Aorta (tissue), 5 donors: ENCODE measurements around the gene MN1. TPM values are rescaled to one million over a fixed set of nuclear protein-coding genes. Genes with fewer than 3 reads are reported as not detected.
A peak's percentile ranks its signal among the peaks of the same experiment; 100 is the strongest.

Experiments
- ATAC-seq: fragments of 200-7000 bp; cut with Tn5 transposase; one replicate; pipeline ENCODE4 v1.9.1; 2022; ENCODE audit warnings: moderate library complexity; ENCODE audit not compliant: low FRiP score
- DNase-seq, 2 donors: peaks; one replicate each; pipeline ENCODE4 v3.0.0-alpha.2; 2020
- H3K27ac ChIP-seq, 2 donors: one replicate each; pipeline ENCODE4 v1.5.1; 2013; ENCODE audit warnings: low read length in 2 of 2, mild to moderate bottlenecking in 2 of 2, moderate library complexity in 2 of 2, control low read depth in 1 of 2, inconsistent platforms in 1 of 2, low read depth in 1 of 2
- H3K27me3 ChIP-seq, 2 donors: one replicate each; pipeline ENCODE4 v1.6.1; 2013; ENCODE audit warnings: control low read depth in 1 of 2, low read length in 1 of 2, mild to moderate bottlenecking in 1 of 2, moderate library complexity in 1 of 2; ENCODE audit not compliant: insufficient read depth in 2 of 2, control insufficient read depth in 1 of 2
- H3K36me3 ChIP-seq, 2 donors: one replicate each; pipeline ENCODE4 v1.6.1; 2013; ENCODE audit warnings: control low read depth in 1 of 2, low read length in 1 of 2, mild to moderate bottlenecking in 1 of 2; ENCODE audit not compliant: insufficient read depth in 2 of 2, control insufficient read depth in 1 of 2
- H3K4me1 ChIP-seq, 2 donors: one replicate each; pipeline ENCODE4 v1.6.1; 2013; ENCODE audit warnings: low read length in 2 of 2, control low read depth in 1 of 2, mild to moderate bottlenecking in 1 of 2, moderate library complexity in 1 of 2; ENCODE audit not compliant: insufficient read depth in 2 of 2, control insufficient read depth in 1 of 2
- H3K4me3 ChIP-seq, 2 donors: one replicate each; pipeline ENCODE4 v1.5.1; 2013; ENCODE audit warnings: low read length in 2 of 2, control low read depth in 1 of 2, mild to moderate bottlenecking in 1 of 2
- H3K9me3 ChIP-seq: one replicate; pipeline ENCODE4 v1.6.1; 2013; ENCODE audit warnings: mild to moderate bottlenecking, low read length; ENCODE audit not compliant: control insufficient read depth
- WGBS, 2 donors: extraction: QIAGEN DNeasy Blood & Tissue Kit; methylation state at CpG; one replicate each; pipeline ENCODE4 v1.1.7; 2013; 5-methylcytosine and 5-hydroxymethylcytosine counted together
- intact Hi-C, 2 donors: fragments of 100-400 bp; cut with DNase I; formaldehyde crosslinking; loops; one replicate each; pipeline versions ENCODE4 v1.14.2 to v1.15.0; 2022
- polyA plus RNA-seq, 2 donors: library from polyadenylated mRNA; stranded (reverse); fragments of 200-250 nt; gene quantifications; one replicate each; pipeline ENCODE4 v1.2.3, GENCODE V29; 2013
- total RNA-seq, 2 donors: library from RNA; stranded (reverse); fragmentation: NEBNext Ultra II Directional; extraction: Animal tissue kit (Norgen Biotek cat#: 25700); gene quantifications; one replicate each; pipeline ENCODE4 v1.2.1, GENCODE V29; 2021
- donor health status: healthy with polysubstance abuse.
- donor health status: Bipolar disorder and iron deficiency.
- donor health status: DM: no; HTN: no; CAD: no.
- donor health status: DM: no; HTN: no; CAD: no.
- donor health status: DM: yes; HTN: yes; CAD: no.

The MN1 gene
- total and polyA plus RNA-seq, 4 donors: 2.1 to 37.7 (median 13.3) TPM

DNA sequence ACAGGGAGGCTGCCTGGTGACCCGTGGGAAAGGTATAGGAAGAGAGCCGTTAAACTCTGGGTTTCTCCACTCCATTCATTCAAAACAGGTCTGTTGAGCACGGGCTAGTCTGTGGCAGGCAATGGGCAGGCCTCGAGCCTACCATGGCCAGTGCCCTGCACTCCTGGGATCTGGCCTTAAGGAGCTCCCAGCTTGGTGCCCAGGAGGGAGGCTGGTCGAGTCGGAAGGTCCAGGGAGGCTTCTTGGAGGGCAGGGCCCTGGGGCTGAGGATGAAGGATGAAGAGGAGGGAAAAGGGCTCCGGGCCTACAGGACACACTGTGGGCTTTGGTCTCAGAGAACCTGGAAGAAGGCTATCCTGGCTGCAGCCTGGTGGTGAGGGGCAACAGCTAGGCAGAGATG, 41.9 kb upstream of the MN1 start:
- DNase-seq (peak in 1 of 2 donors; percentile 51), ATAC-seq (no peak)
- H3K4me3 ChIP-seq: no peak overlapping the region
- no peaks in the 10 kb centered on the region for H3K27me3 ChIP-seq
- no peak overlapping the region for H3K27ac ChIP-seq
- H3K4me1 ChIP-seq: no peaks in the 10 kb centered on the region
- no peaks in the 10 kb centered on the region for H3K9me3 ChIP-seq
- intact Hi-C loops: no loop called here
- no peaks in the 10 kb centered on the region for H3K36me3 ChIP-seq
- 72 to 77% methylated on average over 7 of the region's 7 CpGs for whole genome bisulfite sequencing, 2 donors

DNA sequence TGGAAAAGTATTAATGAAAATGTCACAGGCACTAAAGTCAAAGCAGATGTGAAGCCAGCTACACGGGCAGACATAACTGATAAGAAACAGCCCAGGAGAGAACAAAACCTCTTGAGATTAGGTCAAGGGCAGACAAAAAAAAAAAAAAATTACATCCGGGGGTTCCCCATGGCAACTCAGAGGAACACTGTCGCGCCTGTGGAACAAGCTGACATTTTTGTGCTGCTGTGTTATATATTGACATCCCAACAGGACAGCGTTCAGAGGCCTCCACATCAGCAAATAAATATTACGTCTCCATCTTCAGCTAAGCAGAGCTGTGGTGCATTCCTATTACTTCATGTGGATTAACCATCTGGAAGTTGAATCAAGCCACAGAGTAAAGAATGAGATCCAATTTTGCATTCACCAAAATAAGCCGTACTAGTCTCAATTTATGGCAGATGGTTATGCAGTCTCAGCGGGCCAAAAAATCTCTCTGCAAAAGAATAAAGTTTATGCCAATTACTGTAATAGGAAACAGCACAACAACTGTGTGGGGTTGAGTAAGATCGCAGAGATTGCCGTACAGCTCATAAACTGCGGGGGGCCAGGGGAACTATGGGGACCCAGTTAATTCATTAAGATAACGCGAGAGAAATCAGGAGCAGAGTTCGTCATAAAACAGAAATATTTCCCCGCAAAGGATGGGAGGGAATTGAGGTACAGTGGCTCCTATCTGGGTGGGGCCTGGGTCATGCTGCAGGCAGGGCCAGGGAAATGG, 41.3 kb upstream of the MN1 start:
- Histone ChIP-seq H3K27ac (no peak overlapping the region), H3K4me1 (no peaks in the 10 kb centered on the region), H3K27me3 (no peaks in the 10 kb centered on the region), H3K9me3 (no peaks in the 10 kb centered on the region), H3K36me3 (no peaks in the 10 kb centered on the region), H3K4me3 (no peak overlapping the region)
- intact Hi-C loops: no loop called here
- ATAC-seq (no peak), DNase-seq (peak in 1 of 2 donors; percentile 9)
- WGBS, 2 donors: 51 to 54% methylated on average over 15 of the region's 15 CpGs

DNA sequence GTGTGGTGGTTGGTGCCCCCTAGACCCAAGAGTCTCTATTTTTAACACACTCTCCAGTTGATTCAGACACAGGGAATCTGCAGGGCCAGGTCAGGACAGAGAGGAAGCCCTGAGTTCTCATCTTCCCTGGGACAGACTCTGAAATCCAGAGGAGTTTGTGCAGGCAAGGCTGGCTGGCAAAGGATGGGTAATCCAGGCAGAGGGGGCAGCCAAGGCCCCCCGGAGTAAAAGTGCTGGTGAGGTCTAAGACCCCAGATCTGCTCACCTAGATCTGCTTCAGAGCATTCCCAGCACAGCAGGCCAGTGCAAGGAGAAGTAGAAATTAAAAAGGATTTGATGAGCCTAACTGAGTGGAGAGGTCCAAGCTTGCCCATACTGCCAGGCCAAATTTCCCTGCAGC, 40.6 kb upstream of the MN1 start:
- no peak for ATAC-seq
- Histone ChIP-seq H3K4me1 (no peaks in the 10 kb centered on the region), H3K9me3 (no peaks in the 10 kb centered on the region), H3K27me3 (no peaks in the 10 kb centered on the region), H3K36me3 (no peaks in the 10 kb centered on the region), H3K27ac (no peak overlapping the region), H3K4me3 (no peak overlapping the region)
- 68 to 72% methylated on average over 1 of the region's 1 CpG for WGBS, 2 donors
- intact Hi-C loops: no loop called here
- DNase-seq: peak in 1 of 2 donors; percentile 23

- H3K27ac ChIP-seq: no peak overlapping the region
- no peaks in the 10 kb centered on the region for H3K36me3 ChIP-seq
- no peaks in the 10 kb centered on the region for H3K27me3 ChIP-seq
- no peaks in the 10 kb centered on the region for H3K4me1 ChIP-seq
- no peak overlapping the region for H3K4me3 ChIP-seq
- H3K9me3 ChIP-seq: no peaks in the 10 kb centered on the region
- WGBS, 2 donors: 96% methylated on average over 7 of the region's 7 CpGs
- ATAC-seq (no peak), DNase-seq (peak in 1 of 2 donors; percentile 31)
- intact Hi-C loops: no loop called here
Observed at GRCh38 chr22:27840436-27840835, 38.9 kb upstream of the MN1 start.

- 95 to 96% methylated on average over 13 of the region's 13 CpGs for WGBS, 2 donors
- H3K36me3 ChIP-seq: no peaks in the 10 kb centered on the region
- intact Hi-C loops: no loop called here
- no peak overlapping the region for H3K27ac ChIP-seq
- H3K27me3 ChIP-seq: no peaks in the 10 kb centered on the region
- ATAC-seq (no peak), DNase-seq (peak in 1 of 2 donors; percentile 43)
- H3K9me3 ChIP-seq: no peaks in the 10 kb centered on the region
- H3K4me1 ChIP-seq: no peaks in the 10 kb centered on the region
- H3K4me3 ChIP-seq: no peak overlapping the region
Observed at GRCh38 chr22:27839057-27839660, 37.6 kb upstream of the MN1 start.

DNA sequence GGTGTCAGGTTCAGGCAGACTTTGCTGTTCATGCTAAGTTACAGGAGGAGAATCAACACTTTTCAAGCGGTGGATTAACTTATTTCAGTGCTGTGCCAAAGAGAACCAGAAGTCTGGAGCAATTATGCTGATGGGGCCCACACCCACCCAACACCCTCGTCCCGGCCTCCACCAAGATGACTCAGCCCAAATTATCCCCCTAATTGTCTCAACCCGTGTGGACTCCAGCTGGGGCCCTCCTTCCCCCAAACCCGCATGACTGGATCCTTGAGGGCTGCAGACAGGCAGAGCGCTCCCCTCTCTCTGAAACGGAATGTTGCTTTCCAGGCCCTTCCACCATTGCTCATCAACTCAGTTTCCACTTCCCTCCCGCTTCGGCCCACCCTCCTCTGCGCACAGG, 34.6 kb upstream of the MN1 start:
- Histone ChIP-seq H3K36me3 (no peaks in the 10 kb centered on the region), H3K4me3 (no peak overlapping the region), H3K9me3 (no peaks in the 10 kb centered on the region), H3K27me3 (no peaks in the 10 kb centered on the region), H3K4me1 (no peaks in the 10 kb centered on the region), H3K27ac (no peak overlapping the region)
- WGBS, 2 donors: 93 to 94% methylated on average over 10 of the region's 10 CpGs
- DNase-seq (peak in 1 of 2 donors; percentile 24), ATAC-seq (no peak)
- intact Hi-C loops: no loop called here

GRCh38 chr22:27835446-27835845, 33.9 kb upstream of the MN1 start:
- Histone ChIP-seq H3K27me3 (no peaks in the 10 kb centered on the region), H3K9me3 (no peaks in the 10 kb centered on the region), H3K4me3 (no peak overlapping the region), H3K4me1 (no peaks in the 10 kb centered on the region), H3K36me3 (no peaks in the 10 kb centered on the region), H3K27ac (no peak overlapping the region)
- ATAC-seq (no peak), DNase-seq (no peak)
- 88 to 89% methylated on average over 6 of the region's 6 CpGs for WGBS, 2 donors
- intact Hi-C loops: no loop called here

- no peaks in the 10 kb centered on the region for H3K36me3 ChIP-seq
- 94 to 95% methylated on average over 20 of the region's 20 CpGs for WGBS, 2 donors
- peak in 1 of 2 donors; percentile 59 for DNase-seq
- no peaks in the 10 kb centered on the region for H3K27me3 ChIP-seq
- H3K27ac ChIP-seq: no peak overlapping the region
- no peaks in the 10 kb centered on the region for H3K9me3 ChIP-seq
- intact Hi-C loops: no loop called here
- no peak for ATAC-seq
- H3K4me1 ChIP-seq: no peaks in the 10 kb centered on the region
- no peak overlapping the region for H3K4me3 ChIP-seq
Observed at GRCh38 chr22:27834364-27835185, 33.0 kb upstream of the MN1 start.
